ENCODE measurements around the gene CELA3A. TPM values are rescaled to one million over a fixed set of nuclear protein-coding genes. Genes with fewer than 3 reads are reported as not detected.

CELA3A gene
- total and polyA plus RNA-seq, 2 of the 8 experiments (the other 6 are each of a cell fraction or from before 2014, with no cell fraction given), result not detected

- Histone ChIP-seq H3K56ac (replicated peaks; ENCODE audit: insufficient read length, low read depth, low read length) (peak within 1 kb of the TSS; percentile 23), H2BK20ac (ENCODE audit: low read length) (no peak within 1 kb of the TSS), H2BK120ac (replicated peaks; ENCODE audit: low read depth, low read length) (peak within 1 kb of the TSS; percentile 49), H2BK12ac (ENCODE audit: low read depth, low read length) (peak within 1 kb of the TSS; percentile 53; the same call in 1 of the 2 replicates), H3K27ac (ENCODE audit: low read depth, low read length) (peak within 1 kb of the TSS; percentile 95), H3K14ac (ENCODE audit: insufficient read length) (no peak within 1 kb of the TSS), H2BK5ac (ENCODE audit: low read depth, low read length) (peak within 1 kb of the TSS; percentile 73), H3K4ac (replicated peaks; ENCODE audit: insufficient read length, low read depth, low read length) (peak within 1 kb of the TSS; percentile 66), H2BK15ac (ENCODE audit: low read length) (peak within 1 kb of the TSS; percentile 81; the same call in 1 of the 2 replicates), H3K23ac (ENCODE audit: insufficient read length) (no peak within 1 kb of the TSS), H3K27me3 (replicated peaks in 1 of 4; ENCODE audit: control insufficient read depth in 3 of 4, extremely low read depth in 1 of 4, insufficient read depth in 3 of 4, low read length in 3 of 4) (no peaks in the 10 kb centered on the region), H3K36me3 (ENCODE audit: control insufficient read depth in 2 of 4, insufficient read depth in 4 of 4, low read length in 3 of 4) (0 out of 8 replicates have a peak, but pooled peaks cover 0 to 2% (median 0%) of the 10 kb centered on the region in 4 experiments), H4K5ac (ENCODE audit: insufficient read length, low read depth, low read length) (peak within 1 kb of the TSS; percentile 92), H3K18ac (ENCODE audit: extremely low read depth, low read length) (peak within 1 kb of the TSS; percentile 64), H3K4me1 (replicated peaks in 1 of 4; ENCODE audit: control insufficient read depth in 3 of 4, insufficient read depth in 4 of 4, low read length in 3 of 4) (peaks cover 0 to 3% (median 2%) of the 10 kb centered on the region in 4 experiments; a peak in 4 of 7 replicates), H2AFZ (ENCODE audit: low read length) (0 out of 2 replicates have a peak within 1 kb of the TSS, but pooled peaks have one; percentile 13), H3K79me1 (ENCODE audit: low read depth, low read length) (peaks cover 3% of the 10 kb centered on the region), H3K9me3 (ENCODE audit: insufficient read depth in 2 of 2, low read depth in 1 of 2, low read length in 1 of 2) (no peaks in the 10 kb centered on the region), H4K8ac (ENCODE audit: extremely low read depth, insufficient read depth, low read length) (peak within 1 kb of the TSS; percentile 94), H3K4me2 (ENCODE audit: insufficient read depth in 1 of 2, low read depth in 2 of 2, low read length in 2 of 2) (peak within 1 kb of the TSS; percentile 90 to 93), H3K79me2 (ENCODE audit: control insufficient read depth in 1 of 2, insufficient read depth in 2 of 2, low read length in 2 of 2) (peaks cover 29 to 38% of the 10 kb centered on the region in 2 experiments), H3K4me3 (ENCODE audit: extremely low read depth in 1 of 4, insufficient read depth in 2 of 4, low read depth in 3 of 4, low read length in 4 of 4) (peak within 1 kb of the TSS; percentile 61 to 87 (median 75)), H4K91ac (replicated peaks; ENCODE audit: insufficient read length, low read length) (peak within 1 kb of the TSS; percentile 54), H3K23me2 (ENCODE audit: low read depth, low read length) (peaks cover 5% of the 10 kb centered on the region; the same call in 1 of the 2 replicates), H2AK5ac (ENCODE audit: low read depth, low read length) (peak within 1 kb of the TSS; percentile 75), H3K9ac (replicated peaks in 1 of 4; ENCODE audit: extremely low read depth in 1 of 4, low read depth in 3 of 4, low read length in 3 of 4) (peak within 1 kb of the TSS; percentile 80 to 93 (median 84)), H4K20me1 (replicated peaks in 1 of 2; ENCODE audit: control insufficient read depth in 1 of 2, insufficient read depth in 2 of 2, low read length in 2 of 2) (peaks cover 4 to 7% of the 10 kb centered on the region in 2 experiments)
- FAIRE-seq (no peak), DNase-seq (ENCODE audit: low read depth in 1 of 2, low spot score in 2 of 2) (peak; percentile 83 to 99)
- ChIA-PET CTCF (ENCODE audit: partially characterized antibody) (interaction anchor here (0.6 to 1.9 kb wide), 3 partner anchors 17 to 69 kb away, joined by 3 to 4 read pairs (median 4); no protein-coding TSS in a partner anchor), POLR2A (ENCODE audit: partially characterized antibody) (interaction anchor here (0.9 to 5.1 kb wide), 13 partner anchors 10 to 61 kb away, joined by 3 to 27 read pairs (median 4); no protein-coding TSS in a partner anchor)
- 26% methylated on average over 46 of the region's 81 CpGs; no CpG with 5 or more reads in 1 of the 2 experiments for WGBS, 2 experiments (ENCODE audit: extremely low coverage in 1 of 2, insufficient coverage in 1 of 2, insufficient read length in 1 of 2, insufficient replicate concordance in 2 of 2, low coverage in 1 of 2, low lambda C conversion rate in 2 of 2, missing lambda C conversion rate in 1 of 2)
- no peak for TF ChIP-seq ATF3 (IDR thresholded peaks at IDR 0.05; ENCODE audit: insufficient read depth, low read depth, low read length)
- no peak for TF ChIP-seq CBX8 (IDR thresholded peaks at IDR 0.05; ENCODE audit: borderline replicate concordance, low read depth, low read length)
- no peak for TF ChIP-seq E2F6 (IDR thresholded peaks at IDR 0.05)
- no peak for TF ChIP-seq BCL11A (IDR thresholded peaks at IDR 0.05; ENCODE audit: low read depth in 2 of 2, low read length in 2 of 2)
- peak; percentile 92 for TF ChIP-seq POLR2AphosphoS5 (IDR thresholded peaks at IDR 0.05; ENCODE audit: low read depth, low read length)
- no peak for TF ChIP-seq SIRT6 (IDR thresholded peaks at IDR 0.05; ENCODE audit: low read length)
- TF ChIP-seq CEBPB (IDR thresholded peaks at IDR 0.05; ENCODE audit: low read depth, low read length), result no peak
- TF ChIP-seq EGR1 (IDR thresholded peaks at IDR 0.05; ENCODE audit: borderline replicate concordance, low read depth, low read length), result peak; percentile 32; the same call in 1 of the 2 replicates
- peak; percentile 38; the same call in 1 of the 2 replicates for TF ChIP-seq BACH1 (IDR thresholded peaks at IDR 0.05; ENCODE audit: low read length)
- no peak for TF ChIP-seq GABPA (IDR thresholded peaks at IDR 0.05; ENCODE audit: borderline replicate concordance, insufficient read depth, low read length)
These were observed 50.9 kb downstream of the CELA3A start, which contains the start of gene CDC42 for GRCh38 chr1:22052115-22053016. Gene CDC42, plus strand, starts transcription at chr1:22052709. Its CDS starts 25,770 bp downstream, at chr1:22078479.
